Testis (tissue), 3 donors: ENCODE data around the gene MAN1C1. TPM values are rescaled to one million over a fixed set of nuclear protein-coding genes. Genes with fewer than 3 reads are reported as not detected.

Experiments used
- DNase-seq: peaks from one replicate; pipeline ENCODE4 v3.0.0-alpha.2; 2019
- H3K27ac ChIP-seq, 2 donors: fragments of 200-600 bp; sonication (generic); one replicate each; pipeline ENCODE4 v1.5.1; 2019
- H3K27me3 ChIP-seq: fragments of 200-600 bp; sonication (generic); one replicate; pipeline ENCODE4 v1.5.1; 2019
- H3K36me3 ChIP-seq: fragments of 200-600 bp; sonication (generic); one replicate; pipeline ENCODE4 v1.5.1; 2017; ENCODE audit warnings: low read depth; ENCODE audit errors: missing control alignments
- H3K4me1 ChIP-seq: fragments of 200-600 bp; sonication (generic); one replicate; pipeline ENCODE4 v1.5.1; 2019
- H3K4me3 ChIP-seq, 2 donors: fragments of 200-600 bp; sonication (generic); one replicate each; pipeline ENCODE4 v1.5.1; 2017 to 2019
- H3K9me3 ChIP-seq: fragments of 200-600 bp; sonication (generic); one replicate; pipeline ENCODE4 v1.5.1; 2017
- CTCF ChIP-seq, 3 experiments: fragments of 450-650 bp in 2 of 3; fragments of 200-600 bp in 1 of 3; sonication (generic) in 1 of 3; IDR thresholded peaks; one replicate each; pipeline ENCODE4 v1.5.1; 2016 to 2019; ENCODE audit warnings: antibody characterized with exemption in 3 of 3, mild to moderate bottlenecking in 2 of 3, moderate library complexity in 1 of 3
- POLR2A ChIP-seq: fragments of 450-650 bp; IDR thresholded peaks from one replicate; pipeline ENCODE4 v1.6.1; 2017; ENCODE audit warnings: antibody characterized with exemption, mild to moderate bottlenecking, moderate library complexity
- WGBS, 2 donors: methylation state at CpG; one replicate each; pipeline ENCODE4 v1.1.5; 2018; 5-methylcytosine and 5-hydroxymethylcytosine counted together
- intact Hi-C: fragments of 100-400 bp; cut with DNase I; formaldehyde crosslinking; loops from one replicate; pipeline ENCODE4 v1.15.1; 2023; ENCODE audit warnings: low total_unique reads
- polyA plus RNA-seq: library from polyadenylated mRNA; stranded (reverse); fragments of 350-450 nt; fragmentation: Illumina TruSeq; extraction: RNeasy Lipid Tissue Mini Kit (QIAGEN cat#74804); gene quantifications from one replicate; pipeline ENCODE4 v1.2.3, GENCODE V29; 2014; ENCODE audit warnings: low read depth, low replicate concordance; ENCODE audit not compliant: insufficient read depth
- total RNA-seq, 2 donors: library from RNA; depleted of rRNA; stranded (reverse); fragments of >200 nt; gene quantifications; one replicate each; pipeline ENCODE4 v1.2.3, GENCODE V29; 2016

Gene MAN1C1
- total and polyA plus RNA-seq, 3 donors from 2014 or later = 12.8 to 21.1 (median 14.8) TPM

GRCh38 chr1:25672763-25673409 is 56.3 kb downstream of the MAN1C1 start:
- Histone ChIP-seq H3K9me3 (no peaks in the 10 kb centered on the region), H3K4me1 (peaks cover 8% of the 10 kb centered on the region), H3K4me3 (no peak overlapping the region), H3K27me3 (no peaks in the 10 kb centered on the region), H3K27ac (no peak overlapping the region), H3K36me3 (no peaks in the 10 kb centered on the region)
- no peak for TF ChIP-seq CTCF (IDR thresholded peaks at IDR 0.05)
- no peak for TF ChIP-seq POLR2A
- intact Hi-C loops = no loop called here
- DNase-seq = no peak
- 95 to 97% methylated on average over 13 of the region's 13 CpGs for WGBS, 2 donors

GRCh38 chr1:25673456-25673855 is 56.9 kb downstream of the MAN1C1 start:
- Histone ChIP-seq H3K36me3 (no peaks in the 10 kb centered on the region), H3K4me1 (peaks cover 11% of the 10 kb centered on the region), H3K27ac (no peak overlapping the region), H3K4me3 (no peak overlapping the region), H3K27me3 (no peaks in the 10 kb centered on the region), H3K9me3 (no peaks in the 10 kb centered on the region)
- TF ChIP-seq CTCF (IDR thresholded peaks at IDR 0.05) = no peak
- no peak for TF ChIP-seq POLR2A
- 93 to 96% methylated on average over 3 of the region's 3 CpGs for WGBS, 2 donors
- intact Hi-C loops = no loop called here
- no peak for DNase-seq

- H3K4me3 ChIP-seq = no peak overlapping the region
- intact Hi-C loops = no loop called here
- WGBS, 2 donors = 90 to 93% methylated on average over 6 to 8 of the region's 8 CpGs
These were observed 57.6 kb downstream of the MAN1C1 start for GRCh38 chr1:25673962-25674806.

GRCh38 chr1:25674807-25675084 is 58.2 kb downstream of the MAN1C1 start:
- Histone ChIP-seq H3K36me3 (no peaks in the 10 kb centered on the region), H3K4me1 (peaks cover 14% of the 10 kb centered on the region), H3K27me3 (no peaks in the 10 kb centered on the region), H3K4me3 (no peak overlapping the region), H3K27ac (no peak overlapping the region), H3K9me3 (no peaks in the 10 kb centered on the region)
- intact Hi-C loops = no loop called here
- WGBS, 2 donors = 91 to 96% methylated on average over 3 of the region's 3 CpGs
- TF ChIP-seq CTCF (IDR thresholded peaks at IDR 0.05) = no peak
- TF ChIP-seq POLR2A = no peak
- DNase-seq = no peak

More at GRCh38 chr1:25673962-25674806, 57.6 kb downstream of the MAN1C1 start:
- H3K36me3 ChIP-seq = no peaks in the 10 kb centered on the region
- no peak for TF ChIP-seq POLR2A
- TF ChIP-seq CTCF (IDR thresholded peaks at IDR 0.05) = no peak
- H3K4me1 ChIP-seq = peaks cover 14% of the 10 kb centered on the region
- no peak overlapping the region for H3K27ac ChIP-seq
- H3K27me3 ChIP-seq = no peaks in the 10 kb centered on the region
- no peak for DNase-seq
- no peaks in the 10 kb centered on the region for H3K9me3 ChIP-seq
